PFSK-1 (cell line): Measurements from ENCODE around the gene RNF214.
A peak's percentile ranks its signal among the peaks of the same experiment; 100 is the strongest.

Source experiments
- POLR2AphosphoS5 ChIP-seq: IDR thresholded peaks from 2 replicates; pipeline ENCODE4 v1.6.1; 2012; ENCODE audit warnings: low read depth, mild to moderate bottlenecking, control low read depth, low read length, moderate library complexity
- TAF1 ChIP-seq: IDR thresholded peaks from 2 replicates; pipeline ENCODE4 v1.6.1; 2012; ENCODE audit warnings: low read length, control low read depth, borderline replicate concordance; ENCODE audit not compliant: insufficient read depth
- TF ChIP-seq, protein P1 (sequence below), 2 experiments: IDR thresholded peaks; 2 replicates each; pipeline versions ENCODE4 v1.6.1 to v1.8.0; 2011 to 2012; ENCODE audit warnings: low read depth in 2 of 2, low read length in 2 of 2, control low read depth in 1 of 2, inconsistent platforms in 1 of 2, mild to moderate bottlenecking in 1 of 2, moderate library complexity in 1 of 2; ENCODE audit not compliant: insufficient read depth in 1 of 2

- peak; percentile 79; the same call in 1 of the 2 replicates for TF ChIP-seq POLR2AphosphoS5
- TF ChIP-seq, protein P1, sequence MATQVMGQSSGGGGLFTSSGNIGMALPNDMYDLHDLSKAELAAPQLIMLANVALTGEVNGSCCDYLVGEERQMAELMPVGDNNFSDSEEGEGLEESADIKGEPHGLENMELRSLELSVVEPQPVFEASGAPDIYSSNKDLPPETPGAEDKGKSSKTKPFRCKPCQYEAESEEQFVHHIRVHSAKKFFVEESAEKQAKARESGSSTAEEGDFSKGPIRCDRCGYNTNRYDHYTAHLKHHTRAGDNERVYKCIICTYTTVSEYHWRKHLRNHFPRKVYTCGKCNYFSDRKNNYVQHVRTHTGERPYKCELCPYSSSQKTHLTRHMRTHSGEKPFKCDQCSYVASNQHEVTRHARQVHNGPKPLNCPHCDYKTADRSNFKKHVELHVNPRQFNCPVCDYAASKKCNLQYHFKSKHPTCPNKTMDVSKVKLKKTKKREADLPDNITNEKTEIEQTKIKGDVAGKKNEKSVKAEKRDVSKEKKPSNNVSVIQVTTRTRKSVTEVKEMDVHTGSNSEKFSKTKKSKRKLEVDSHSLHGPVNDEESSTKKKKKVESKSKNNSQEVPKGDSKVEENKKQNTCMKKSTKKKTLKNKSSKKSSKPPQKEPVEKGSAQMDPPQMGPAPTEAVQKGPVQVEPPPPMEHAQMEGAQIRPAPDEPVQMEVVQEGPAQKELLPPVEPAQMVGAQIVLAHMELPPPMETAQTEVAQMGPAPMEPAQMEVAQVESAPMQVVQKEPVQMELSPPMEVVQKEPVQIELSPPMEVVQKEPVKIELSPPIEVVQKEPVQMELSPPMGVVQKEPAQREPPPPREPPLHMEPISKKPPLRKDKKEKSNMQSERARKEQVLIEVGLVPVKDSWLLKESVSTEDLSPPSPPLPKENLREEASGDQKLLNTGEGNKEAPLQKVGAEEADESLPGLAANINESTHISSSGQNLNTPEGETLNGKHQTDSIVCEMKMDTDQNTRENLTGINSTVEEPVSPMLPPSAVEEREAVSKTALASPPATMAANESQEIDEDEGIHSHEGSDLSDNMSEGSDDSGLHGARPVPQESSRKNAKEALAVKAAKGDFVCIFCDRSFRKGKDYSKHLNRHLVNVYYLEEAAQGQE (IDR thresholded peaks at IDR 0.05; ENCODE audit: insufficient read depth in 1 of 2, low read depth in 2 of 2, low read length in 2 of 2), result no peak
- TF ChIP-seq TAF1, result peak; percentile 80
These were observed 83.9 kb downstream of the RNF214 start, which contains the start of gene BACE1 for GRCh38 chr11:117316197-117316961.
